Activated CD4-positive, CD25-positive, alpha-beta regulatory T cell treated with anti-CD3 and anti-CD28 coated beads, Interleukin-2, amount 50 U/mL, for 16 hours (primary cell): ENCODE measurements around the gene PTPRH.
"Not testable (repeated sequence)": the region's sequence is repeated elsewhere in the genome, so short reads cannot be mapped to it uniquely, and the experiment has no call there.

Source experiments
- DNase-seq: peaks from one replicate; pipeline ENCODE4 v3.0.0-alpha.2; 2020; ENCODE audit warnings: low read depth, low spot score

PTPRH gene

GRCh38 chr19:55158848-55159749 lies 50.2 kb downstream of the PTPRH start:
- no peak for DNase-seq

- DNase-seq, result no peak
Observed at GRCh38 chr19:55158423-55158822, 50.9 kb downstream of the PTPRH start.

GRCh38 chr19:55157064-55157908 lies 52.0 kb downstream of the PTPRH start, which contains the start of gene TNNI3:
TSS of gene TNNI3 (minus strand) at chr19:55157732. CDS start at chr19:55157589, 143 bp downstream.
- no peak for DNase-seq

GRCh38 chr19:55156202-55157063 lies 52.9 kb downstream of the PTPRH start:
- no peak for DNase-seq

GRCh38 chr19:55155784-55156183 lies 53.5 kb downstream of the PTPRH start:
- DNase-seq, result not testable (repeated sequence)

- DNase-seq, result no peak
Observed at GRCh38 chr19:55153652-55154264, 55.5 kb downstream of the PTPRH start.

- DNase-seq, result no peak
Observed at GRCh38 chr19:55152017-55152416, 57.3 kb downstream of the PTPRH start.

GRCh38 chr19:55149078-55150003 lies 60.0 kb downstream of the PTPRH start, which contains the start of gene TNNT1:
TSS of gene TNNT1 (minus strand) at chr19:55149206. CDS start at chr19:55147157, 2,049 bp downstream.
- DNase-seq, result no peak

GRCh38 chr19:55147545-55148251 lies 61.6 kb downstream of the PTPRH start:
- no peak for DNase-seq

GRCh38 chr19:55146705-55147273 lies 62.5 kb downstream of the PTPRH start:
- no peak for DNase-seq

- no peak for DNase-seq
Observed at GRCh38 chr19:55146078-55146704, 63.1 kb downstream of the PTPRH start.

GRCh38 chr19:55145232-55145631 lies 64.1 kb downstream of the PTPRH start:
- DNase-seq, result no peak

GRCh38 chr19:55141696-55142095 lies 67.6 kb downstream of the PTPRH start:
- no peak for DNase-seq

GRCh38 chr19:55137915-55138314 lies 71.4 kb downstream of the PTPRH start:
- DNase-seq, result no peak

GRCh38 chr19:55136399-55137102 lies 72.8 kb downstream of the PTPRH start:
- no peak for DNase-seq

- no peak for DNase-seq
Observed at GRCh38 chr19:55134736-55135135, 74.6 kb downstream of the PTPRH start.

GRCh38 chr19:55133639-55134444 lies 75.5 kb downstream of the PTPRH start:
- no peak for DNase-seq
